GM21367 (cell line): ENCODE measurements around the gene FBLN7.

ENCODE experiments used
- ATAC-seq: cut with Tn5 transposase; IDR thresholded peaks from one replicate; pipeline ENCODE4 v1.9.1; 2021; ENCODE audit not compliant: unreplicated experiment

Gene FBLN7

GRCh38 chr2:112140899-112141625, 2.9 kb downstream of the FBLN7 start:
- ATAC-seq = no peak

- no peak for ATAC-seq
These were observed 3.4 kb downstream of the FBLN7 start for GRCh38 chr2:112141626-112142007.

GRCh38 chr2:112142525-112143078, 4.4 kb downstream of the FBLN7 start:
- no peak for ATAC-seq

GRCh38 chr2:112143150-112143549, 5.0 kb downstream of the FBLN7 start:
- ATAC-seq = no peak

- no peak for ATAC-seq
These were observed 6.8 kb downstream of the FBLN7 start for GRCh38 chr2:112144966-112145365.

- no peak for ATAC-seq
These were observed 9.4 kb downstream of the FBLN7 start for GRCh38 chr2:112147382-112148168.

- no peak for ATAC-seq
These were observed 10.3 kb downstream of the FBLN7 start for GRCh38 chr2:112148477-112148876.

GRCh38 chr2:112149194-112149593, 11.0 kb downstream of the FBLN7 start:
- no peak for ATAC-seq

- no peak for ATAC-seq
These were observed 11.8 kb downstream of the FBLN7 start for GRCh38 chr2:112149866-112150435.

- no peak for ATAC-seq
These were observed 12.3 kb downstream of the FBLN7 start for GRCh38 chr2:112150447-112150846.

GRCh38 chr2:112150851-112151250, 12.7 kb downstream of the FBLN7 start:
- ATAC-seq = no peak

- ATAC-seq = no peak
These were observed 13.1 kb downstream of the FBLN7 start for GRCh38 chr2:112151271-112151670.

GRCh38 chr2:112151701-112152440, 13.7 kb downstream of the FBLN7 start:
- ATAC-seq = no peak

GRCh38 chr2:112152476-112153178, 14.4 kb downstream of the FBLN7 start:
- no peak for ATAC-seq

- ATAC-seq = no peak
These were observed 14.9 kb downstream of the FBLN7 start for GRCh38 chr2:112153179-112153490.

GRCh38 chr2:112153501-112153900, 15.3 kb downstream of the FBLN7 start:
- no peak for ATAC-seq

GRCh38 chr2:112154246-112155117, 16.3 kb downstream of the FBLN7 start:
- no peak for ATAC-seq

- ATAC-seq = no peak
These were observed 17.4 kb downstream of the FBLN7 start for GRCh38 chr2:112155331-112156151.
